Stimulated activated CD4-positive, alpha-beta T cell treated with anti-CD3 and anti-CD28 coated beads, Interleukin-4, amount 100 ng/mL, for 4 hours (primary cell): ENCODE data around the gene TMEM33.

Experiments
- DNase-seq, 2 experiments: peaks; one replicate each; pipeline ENCODE4 v3.0.0-alpha.2; 2020

The TMEM33 gene

DNA sequence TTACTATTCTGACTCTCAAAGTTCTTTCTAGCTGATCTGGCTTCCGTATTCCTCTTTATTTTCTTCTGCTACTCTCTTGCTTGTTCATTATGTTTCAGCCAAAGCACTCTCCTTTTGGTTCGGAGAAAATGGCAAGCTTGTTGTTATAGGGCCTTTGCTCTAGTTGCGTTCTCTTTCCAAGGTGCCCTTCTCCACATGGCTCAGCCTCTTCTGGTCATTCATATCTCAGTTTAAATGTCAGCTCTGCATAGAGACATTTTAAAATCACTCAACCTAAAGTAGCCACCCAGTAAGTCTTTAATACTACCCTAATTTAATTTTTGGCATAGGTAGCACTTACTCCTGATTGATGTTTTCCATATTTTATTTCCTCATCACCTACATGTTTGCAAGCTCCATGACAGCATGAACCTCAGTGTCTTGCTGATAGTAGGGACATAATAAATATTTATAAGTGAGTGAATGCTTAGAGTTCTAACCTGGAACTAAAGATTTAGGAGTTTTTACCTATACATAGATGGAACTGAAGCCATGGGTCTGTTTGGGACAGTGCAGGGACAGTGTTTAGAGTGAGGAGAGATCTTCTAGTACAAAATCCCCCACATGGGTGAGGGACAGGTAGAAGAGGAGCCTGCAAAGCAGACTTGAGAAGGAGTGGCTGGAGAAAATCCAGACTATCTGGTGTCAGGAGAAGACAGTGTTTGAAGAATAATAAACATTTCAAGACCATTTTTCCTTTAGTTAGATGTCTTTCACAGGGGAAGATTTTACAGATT is 73.0 kb downstream of the TMEM33 start:
- DNase-seq = no peak
